AG08395 (cell line): ENCODE data around the gene MTIF2.
"Not testable (repeated sequence)": the region's sequence is repeated elsewhere in the genome, so short reads cannot be mapped to it uniquely, and the experiment has no call there.

Experiments used
- DNase-seq: peaks from one replicate; pipeline ENCODE4 v3.0.0; 2012; ENCODE audit warnings: mixed read lengths, low spot score

MTIF2 gene

DNA sequence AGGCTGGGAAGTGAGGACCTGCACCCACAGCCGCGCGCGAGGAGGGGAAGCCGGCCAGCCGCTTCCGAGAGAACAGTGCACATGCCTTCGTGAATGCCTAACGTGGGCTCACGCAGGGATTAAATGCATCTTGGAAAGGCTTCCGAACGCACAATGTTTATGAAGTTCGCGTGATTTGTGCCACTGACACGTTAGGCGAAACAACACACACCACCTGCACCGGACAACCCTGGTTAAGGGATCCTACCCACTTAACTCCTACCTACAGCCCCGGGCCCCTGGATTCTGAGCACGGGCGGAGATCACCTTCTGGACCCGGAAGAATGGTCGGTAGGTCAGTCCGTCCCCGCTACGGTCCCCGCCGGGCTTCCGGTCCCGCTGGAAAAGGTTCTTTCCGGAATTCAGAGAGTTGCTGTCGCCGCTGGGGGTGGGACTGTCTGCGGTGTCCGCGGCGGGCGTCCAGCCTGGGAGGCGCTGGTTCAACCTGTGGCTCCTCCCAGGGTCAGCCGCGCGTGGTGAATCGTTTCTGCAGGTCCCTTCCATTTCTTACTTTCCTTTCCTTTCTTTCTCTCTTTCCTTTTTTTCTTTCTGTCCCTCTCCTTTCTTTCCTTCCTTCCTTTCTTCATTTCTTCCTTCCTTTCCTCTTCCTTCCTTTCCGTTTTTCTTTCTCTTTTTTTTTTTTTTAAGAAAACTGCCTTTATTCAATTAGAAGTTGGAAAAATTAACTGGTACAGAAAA lies at the start of gene MTIF2:
Gene MTIF2, minus strand, starts transcription at position 325 of the 738 bp plus-strand sequence. CDS start 5,373 bp downstream, outside the sequence.
- DNase-seq: peak; percentile 95

DNA sequence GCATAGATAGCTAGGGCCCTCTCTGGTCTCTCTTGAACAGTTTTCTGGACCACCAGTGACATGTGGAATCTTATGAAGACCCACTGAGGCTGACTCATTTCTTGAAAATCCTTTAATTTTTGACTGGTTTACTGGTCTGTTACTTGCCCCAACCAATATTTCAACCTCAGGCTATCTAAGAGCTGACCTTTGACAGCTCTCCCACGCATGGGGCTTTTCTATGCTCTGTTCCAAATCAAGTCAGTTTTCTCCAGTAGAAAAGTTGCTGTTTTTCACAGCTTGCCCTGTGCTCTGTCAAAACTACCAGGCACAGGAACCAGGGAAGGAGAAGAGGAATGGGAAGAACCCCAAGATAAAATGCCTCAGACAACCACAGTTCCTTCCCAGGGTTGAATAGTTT lies 46.0 kb upstream of the MTIF2 start:
- no peak for DNase-seq

DNA sequence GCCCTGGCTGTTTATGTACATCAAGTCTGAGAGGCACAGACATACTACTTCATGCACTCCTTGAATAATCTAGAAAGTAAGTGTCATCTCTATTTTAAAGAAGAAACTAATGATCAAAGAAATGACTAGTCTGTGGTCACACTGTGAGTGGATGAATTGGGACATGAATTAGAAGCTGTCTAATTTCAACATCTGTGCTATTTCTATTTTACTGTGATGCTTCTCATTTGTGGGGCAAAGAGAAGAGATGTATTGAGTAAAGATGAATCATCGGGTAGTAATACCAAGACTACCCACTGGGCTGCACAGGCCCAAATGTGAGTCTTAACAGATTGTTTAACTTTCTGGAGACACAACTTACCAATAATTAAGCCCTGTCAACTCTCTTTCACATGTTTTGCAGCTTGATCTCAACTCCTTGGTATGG lies 42.4 kb upstream of the MTIF2 start:
- peak; percentile 69 for DNase-seq

- DNase-seq: peak; percentile 58
These were observed 40.4 kb upstream of the MTIF2 start for GRCh38 chr2:55309446-55309845.

- DNase-seq: no peak
These were observed 33.2 kb upstream of the MTIF2 start for GRCh38 chr2:55302241-55302640.

- DNase-seq: no peak
These were observed 32.2 kb upstream of the MTIF2 start for GRCh38 chr2:55301277-55301676.

- no peak for DNase-seq
These were observed 27.4 kb upstream of the MTIF2 start for GRCh38 chr2:55296393-55296792.

- DNase-seq: no peak
These were observed 14.1 kb upstream of the MTIF2 start for GRCh38 chr2:55283083-55283482.

DNA sequence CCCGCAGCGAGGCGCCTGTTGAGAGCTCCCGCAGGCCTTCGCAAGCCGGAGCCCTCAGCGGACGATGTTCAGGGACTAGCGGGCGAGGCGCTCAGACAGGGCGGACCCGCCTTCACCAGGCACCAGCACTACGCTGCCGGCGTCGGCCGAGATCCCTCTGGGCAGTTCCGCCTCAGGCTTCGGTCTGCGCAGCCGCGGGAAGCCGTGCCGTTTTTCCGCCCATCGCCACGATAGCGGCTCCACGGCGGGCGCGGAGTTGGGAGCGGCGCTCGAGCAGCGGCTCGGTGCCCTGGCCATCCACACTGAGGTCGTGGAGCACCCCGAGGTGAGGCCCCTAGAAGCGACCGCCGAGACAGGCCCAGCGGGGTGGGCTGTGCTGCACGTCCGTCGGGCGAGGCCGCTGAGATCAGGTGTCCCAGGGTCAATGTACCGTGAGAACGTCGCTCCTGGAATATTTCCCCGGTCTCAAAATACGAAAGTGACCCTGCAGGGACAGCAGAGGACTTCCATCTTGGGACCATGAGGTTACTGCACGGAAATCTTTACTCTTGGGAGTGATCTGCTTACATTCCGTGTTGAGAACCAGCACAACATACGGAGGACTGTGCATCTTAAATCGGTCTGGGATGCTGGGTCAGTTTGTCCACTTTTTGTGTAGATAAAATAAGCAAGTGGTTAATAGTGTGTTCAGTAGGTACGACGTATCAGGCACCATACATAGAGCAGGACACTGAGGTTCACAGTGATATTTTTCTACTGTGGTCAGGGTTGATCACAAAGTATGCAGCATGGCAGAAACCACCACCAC lies 13.3 kb upstream of the MTIF2 start:
- DNase-seq: peak; percentile 90

- not testable (repeated sequence) for DNase-seq
These were observed 12.0 kb upstream of the MTIF2 start for GRCh38 chr2:55280851-55281546.

DNA sequence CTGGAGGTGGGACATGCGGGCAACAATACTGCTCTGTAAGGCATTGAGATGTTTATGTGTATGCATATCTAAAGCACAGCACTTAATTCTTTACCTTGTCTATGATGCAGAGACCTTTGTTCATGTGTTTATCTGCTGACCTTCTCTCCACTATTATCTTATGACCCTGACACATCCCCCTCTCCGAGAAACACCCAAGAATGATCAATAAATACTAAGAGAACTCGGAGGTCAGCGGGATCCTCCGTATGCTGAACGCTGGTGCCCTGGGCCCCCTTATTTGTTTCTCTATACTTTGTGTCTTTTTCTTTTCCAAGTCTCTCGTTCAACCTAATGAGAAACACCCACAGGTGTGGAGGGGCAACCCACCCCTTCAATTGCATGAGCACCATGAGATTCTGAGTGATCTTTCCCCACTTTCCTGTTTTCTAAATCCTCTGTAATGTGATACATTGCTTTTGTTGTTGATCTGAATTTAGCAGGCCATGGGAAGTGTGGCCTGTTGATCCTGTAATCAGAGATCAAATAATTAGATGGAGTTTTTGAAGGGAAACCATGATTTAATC lies 10.9 kb upstream of the MTIF2 start:
- not testable (repeated sequence) for DNase-seq

DNA sequence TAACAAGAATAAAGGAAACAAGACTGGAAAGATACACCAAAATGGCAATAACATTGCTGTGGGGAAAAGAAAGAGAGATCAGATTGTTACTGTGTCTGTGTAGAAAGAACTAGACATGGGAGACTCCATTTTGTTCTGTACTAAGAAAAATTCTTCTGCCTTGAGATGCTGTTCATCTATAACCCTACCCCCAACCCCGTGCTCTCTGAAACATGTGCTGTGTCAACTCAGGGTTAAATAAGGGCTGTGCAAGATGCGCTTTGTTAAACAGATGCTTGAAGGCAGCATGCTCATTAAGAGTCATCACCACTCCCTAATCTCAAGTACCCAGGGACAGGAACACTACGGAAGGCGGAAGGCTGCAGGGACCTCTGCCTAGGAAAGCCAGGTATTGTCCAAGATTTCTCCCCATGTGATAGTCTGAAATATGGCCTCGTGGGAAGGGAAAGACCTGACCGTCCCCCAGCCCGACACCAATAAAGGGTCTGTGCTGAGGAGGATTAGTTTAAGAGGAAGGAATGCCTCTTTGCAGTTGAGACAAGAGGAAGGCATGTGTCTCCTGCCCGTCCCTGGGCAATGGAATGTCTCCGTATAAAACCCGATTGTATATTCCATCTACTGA lies 10.3 kb upstream of the MTIF2 start:
- not testable (repeated sequence) for DNase-seq

DNA sequence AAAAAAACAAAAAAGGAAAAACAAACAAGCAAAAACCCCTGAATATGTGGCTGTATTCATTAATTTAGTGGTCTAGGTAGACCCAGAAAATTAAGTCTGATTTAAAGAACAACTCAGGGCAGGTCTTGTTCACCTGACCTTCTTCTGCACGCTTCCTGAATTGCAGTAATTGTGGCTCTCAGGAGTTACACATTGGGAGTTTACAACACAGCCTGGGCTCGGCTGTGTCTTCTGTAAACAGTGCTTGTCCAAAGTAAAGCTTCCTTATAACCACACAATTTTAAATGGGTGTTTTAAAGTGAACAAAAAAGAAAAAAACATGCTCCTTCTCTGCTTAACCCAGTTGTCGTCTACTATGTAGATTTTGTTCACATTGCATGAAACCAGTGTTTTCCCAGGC lies 8.3 kb upstream of the MTIF2 start:
- DNase-seq: no peak

GRCh38 chr2:55274346-55274745 lies 5.3 kb upstream of the MTIF2 start:
- not testable (repeated sequence) for DNase-seq

DNA sequence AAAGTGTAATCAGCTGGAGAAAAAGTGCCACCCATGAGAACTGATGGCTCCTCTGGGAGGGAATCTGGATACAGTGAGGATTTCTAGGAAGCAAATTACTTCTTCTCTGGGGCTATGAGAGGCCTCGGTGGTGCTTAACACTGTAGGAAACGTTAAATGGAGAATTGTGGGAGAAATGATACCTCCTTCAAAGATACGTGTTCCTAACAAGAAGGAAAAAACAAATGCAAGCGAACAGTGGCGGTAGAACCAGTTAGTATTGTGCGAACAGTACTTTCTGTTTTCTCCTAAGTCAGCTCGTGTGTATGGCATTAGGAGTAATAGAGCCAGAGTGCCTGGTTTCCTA lies 587 bp upstream of the MTIF2 start:
- DNase-seq: peak; percentile 4

DNA sequence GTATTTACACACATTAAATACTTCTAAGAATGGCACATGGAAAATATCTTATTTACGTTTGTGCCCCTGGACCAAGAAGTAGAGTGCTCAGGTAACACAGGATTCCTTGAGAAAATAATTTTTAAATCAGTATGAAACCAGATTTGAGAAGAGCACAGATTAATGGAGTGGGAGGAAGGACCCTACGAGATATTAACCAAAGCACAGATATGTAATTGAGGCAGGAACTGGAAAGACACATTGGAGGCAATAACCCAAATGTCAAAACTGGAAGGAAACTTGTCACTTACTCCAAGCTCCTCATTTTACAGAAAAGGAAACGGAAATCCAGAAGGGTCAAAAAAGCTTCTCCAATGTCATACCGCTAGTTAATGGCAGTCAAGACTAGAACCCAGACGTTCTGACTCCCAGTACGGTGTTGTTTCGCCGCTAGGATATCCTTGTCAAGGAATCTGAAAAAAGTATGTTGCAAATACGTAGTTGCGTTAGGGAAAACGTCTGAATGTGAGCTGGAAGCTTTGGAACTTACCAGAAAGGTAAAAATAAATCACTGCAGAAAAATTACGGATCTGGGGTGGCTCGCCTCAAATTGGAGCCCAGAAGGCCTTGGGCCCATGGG lies 634 bp downstream of the MTIF2 start:
- no peak for DNase-seq

GRCh38 chr2:55259586-55259985 lies 9.4 kb downstream of the MTIF2 start:
- DNase-seq: not testable (repeated sequence)

GRCh38 chr2:55252832-55253231 lies 16.2 kb downstream of the MTIF2 start:
- no peak for DNase-seq

- DNase-seq: no peak
These were observed 22.0 kb downstream of the MTIF2 start for GRCh38 chr2:55247025-55247424.

DNA sequence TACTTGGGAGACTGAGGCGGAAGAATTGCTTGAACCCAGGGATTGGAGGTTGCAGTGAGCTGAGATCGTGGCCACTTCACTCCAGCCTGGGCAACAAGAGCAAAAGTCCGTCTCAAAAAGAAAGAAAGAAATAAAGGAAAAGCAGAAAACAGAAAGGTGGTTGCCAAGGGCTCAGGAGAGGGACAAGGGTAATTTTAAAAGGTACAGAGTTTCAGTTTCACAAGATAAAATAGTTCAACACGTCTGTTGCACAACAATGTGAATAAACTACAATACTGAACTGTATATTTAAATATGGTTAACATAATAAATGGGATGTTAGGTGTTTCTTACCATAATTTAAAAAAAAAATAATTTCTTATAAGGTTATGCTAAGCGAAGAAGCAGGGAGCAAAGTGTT lies 23.6 kb downstream of the MTIF2 start:
- no peak for DNase-seq

- DNase-seq: no peak
These were observed 26.4 kb downstream of the MTIF2 start for GRCh38 chr2:55242617-55243016.
